GM21360 (cell line): ENCODE results near the gene TP63.
A peak's percentile ranks its signal among the peaks of the same experiment; 100 is the strongest.

ENCODE experiments used
- ATAC-seq: cut with Tn5 transposase; IDR thresholded peaks from one replicate; pipeline ENCODE4 v1.9.1; 2021; ENCODE audit warnings: mild to moderate bottlenecking, moderate library complexity; ENCODE audit not compliant: unreplicated experiment

Gene TP63

GRCh38 chr3:189680723-189681122, 49.5 kb downstream of the TP63 start:
- ATAC-seq = no peak

DNA sequence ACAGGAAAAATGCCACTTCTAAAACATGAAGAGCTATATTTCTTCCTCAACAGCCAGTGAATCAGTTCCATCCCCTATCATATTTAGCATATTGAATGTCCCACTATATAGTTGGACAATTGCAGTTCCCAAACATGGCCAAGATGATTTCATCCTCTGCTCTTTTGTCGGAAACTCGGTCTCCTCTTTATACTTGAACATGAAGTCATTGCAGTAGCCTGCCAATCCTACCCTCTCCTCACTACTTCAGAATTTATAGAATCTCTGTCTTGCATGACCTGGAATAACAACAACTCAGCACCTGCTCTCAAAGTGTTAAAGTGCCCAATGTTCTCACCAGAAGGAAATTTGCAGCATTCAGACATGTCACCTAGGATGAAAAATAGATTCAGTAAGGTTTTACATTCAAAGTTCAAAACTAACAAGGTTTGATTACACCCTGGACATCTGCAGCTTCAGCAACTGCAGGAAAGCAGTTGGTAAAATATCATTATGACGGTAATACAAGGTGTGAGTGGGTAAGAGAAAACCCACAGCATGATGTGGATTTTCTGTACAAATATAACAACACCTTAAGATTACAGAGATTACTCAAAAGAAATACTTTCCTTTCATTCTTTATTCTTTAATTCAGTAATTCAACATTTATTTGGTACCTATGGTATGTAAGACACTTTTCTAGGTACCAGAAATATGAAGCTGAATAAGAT, 52.5 kb downstream of the TP63 start:
- no peak for ATAC-seq

- ATAC-seq = no peak
Measured at GRCh38 chr3:189684317-189684716, 53.1 kb downstream of the TP63 start.

DNA sequence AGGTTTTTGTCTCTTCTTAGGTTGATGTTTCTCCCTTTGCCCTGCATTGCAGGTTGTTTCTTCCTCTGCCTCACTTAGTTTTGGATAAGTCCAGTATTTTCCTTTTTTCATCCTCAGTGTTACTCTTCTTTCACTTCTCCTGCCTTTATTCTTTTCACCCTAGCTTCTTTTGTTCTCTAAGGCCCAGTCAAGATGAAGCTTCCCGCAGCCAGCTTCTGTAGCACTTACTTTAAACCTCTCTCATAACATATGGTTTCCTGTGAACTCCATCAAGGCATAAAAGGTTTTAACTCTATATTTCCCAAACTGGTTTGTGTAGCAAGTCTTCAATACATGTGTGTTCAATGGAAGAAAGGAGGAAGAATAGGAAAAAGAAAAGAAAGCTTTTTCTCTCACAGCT, 54.1 kb downstream of the TP63 start:
- ATAC-seq = no peak

GRCh38 chr3:189685860-189686259, 54.7 kb downstream of the TP63 start:
- no peak for ATAC-seq

GRCh38 chr3:189687475-189687874, 56.3 kb downstream of the TP63 start:
- no peak for ATAC-seq

DNA sequence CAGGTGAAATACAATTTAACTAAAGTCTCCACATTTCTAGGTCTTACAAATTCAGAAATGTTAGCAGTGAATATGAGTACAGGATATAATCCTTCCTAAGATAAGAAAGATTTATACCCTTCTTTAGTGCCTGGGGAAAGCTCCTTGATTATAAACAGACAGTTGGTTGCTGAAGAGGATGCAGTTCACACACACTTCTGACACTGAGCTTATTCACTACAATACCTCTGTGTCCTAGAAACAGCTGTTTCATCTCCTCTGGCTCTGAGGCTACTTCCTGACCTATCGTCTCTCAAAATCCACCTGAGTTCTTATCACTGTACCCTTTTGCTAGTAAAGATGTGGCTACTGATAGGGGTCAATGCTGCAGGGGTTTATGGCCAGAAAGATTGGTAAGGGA, 57.1 kb downstream of the TP63 start:
- ATAC-seq = no peak

GRCh38 chr3:189689625-189690024, 58.4 kb downstream of the TP63 start:
- ATAC-seq = no peak

DNA sequence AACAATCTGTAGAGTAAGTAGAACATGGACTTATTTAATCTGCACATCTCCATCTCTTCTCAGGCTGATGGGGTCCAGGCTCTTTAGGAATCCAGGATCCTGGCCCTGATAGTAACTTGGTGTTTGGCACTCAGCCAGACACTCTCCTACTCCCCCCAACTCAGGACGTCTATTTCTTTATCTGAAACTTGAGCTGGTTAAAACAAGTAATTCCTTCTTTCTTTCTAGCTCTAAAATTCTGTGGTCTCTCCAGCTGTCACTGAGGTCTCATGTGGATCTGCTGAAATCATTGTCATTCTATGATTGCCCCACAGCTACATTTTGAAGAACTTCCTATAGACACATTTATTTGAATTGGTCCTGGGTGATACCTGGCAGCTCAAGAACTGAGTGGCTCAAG, 59.0 kb downstream of the TP63 start:
- ATAC-seq = no peak

- ATAC-seq = no peak
Measured at GRCh38 chr3:189690672-189691071, 59.5 kb downstream of the TP63 start.

DNA sequence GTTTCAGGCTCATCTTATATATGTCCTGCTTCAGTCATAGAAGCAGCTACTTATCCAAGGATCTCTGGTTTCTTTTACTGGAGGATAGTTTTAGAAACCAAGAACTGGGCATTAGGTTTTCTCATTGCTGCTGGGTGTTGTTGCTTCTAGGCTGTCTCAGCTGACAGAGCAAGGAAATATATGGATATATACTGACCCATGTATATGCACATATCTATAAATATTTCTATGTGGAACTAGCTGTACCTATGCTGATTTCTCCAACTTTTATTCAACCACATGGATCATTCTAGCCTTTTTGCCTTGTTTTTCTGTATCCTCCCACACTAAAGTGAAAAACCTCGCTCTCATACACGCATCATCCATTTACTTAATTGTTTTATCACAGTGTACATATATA, 64.2 kb downstream of the TP63 start:
- no peak for ATAC-seq

DNA sequence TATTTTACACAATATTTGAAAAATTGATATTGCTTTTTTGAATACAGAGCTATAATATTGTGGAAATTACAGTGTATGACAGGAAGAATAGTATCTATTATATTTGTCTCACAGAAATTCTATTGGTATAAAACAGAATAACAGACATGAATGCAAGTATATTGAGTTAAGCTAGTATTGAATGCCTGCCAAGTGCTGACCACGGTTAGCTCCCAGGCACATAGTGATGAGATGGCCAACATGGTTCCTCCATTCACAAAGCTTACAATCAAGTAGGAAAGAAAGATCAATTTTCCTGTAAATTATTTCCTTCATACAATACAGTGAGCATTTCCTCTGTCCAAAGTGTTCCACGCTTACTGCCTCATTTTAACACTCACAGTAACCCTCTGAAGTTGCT, 67.6 kb downstream of the TP63 start:
- no peak for ATAC-seq

- no peak for ATAC-seq
Measured at GRCh38 chr3:189699885-189700284, 68.7 kb downstream of the TP63 start.

DNA sequence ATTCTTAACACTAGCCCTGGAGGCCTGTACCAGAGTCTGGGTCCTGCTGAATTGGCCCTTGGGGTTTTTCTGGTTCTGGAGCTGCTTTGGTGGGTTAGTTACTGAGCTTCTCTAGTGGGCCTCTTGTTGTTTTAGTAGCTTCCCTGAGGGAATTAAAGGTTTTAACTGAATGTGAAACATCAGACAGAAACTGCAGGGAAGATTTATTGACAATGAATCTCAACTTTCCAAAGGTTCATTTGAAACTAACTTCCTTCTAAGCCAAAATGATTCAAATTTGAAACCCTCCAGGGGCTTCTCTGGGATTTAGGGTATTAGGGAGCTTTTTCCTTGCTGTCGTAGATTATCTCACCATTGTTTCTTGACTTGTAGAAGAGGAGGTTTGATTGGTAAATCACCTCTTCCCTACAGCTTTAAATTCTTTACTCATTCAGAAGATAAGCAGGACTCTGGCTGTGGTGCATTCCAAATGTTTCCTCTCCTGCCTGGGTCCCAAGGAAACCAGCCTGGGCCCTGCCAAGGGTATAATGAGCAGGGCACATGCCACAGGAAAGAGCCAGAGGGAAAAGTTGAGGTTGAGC, 71.0 kb downstream of the TP63 start:
- no peak for ATAC-seq

DNA sequence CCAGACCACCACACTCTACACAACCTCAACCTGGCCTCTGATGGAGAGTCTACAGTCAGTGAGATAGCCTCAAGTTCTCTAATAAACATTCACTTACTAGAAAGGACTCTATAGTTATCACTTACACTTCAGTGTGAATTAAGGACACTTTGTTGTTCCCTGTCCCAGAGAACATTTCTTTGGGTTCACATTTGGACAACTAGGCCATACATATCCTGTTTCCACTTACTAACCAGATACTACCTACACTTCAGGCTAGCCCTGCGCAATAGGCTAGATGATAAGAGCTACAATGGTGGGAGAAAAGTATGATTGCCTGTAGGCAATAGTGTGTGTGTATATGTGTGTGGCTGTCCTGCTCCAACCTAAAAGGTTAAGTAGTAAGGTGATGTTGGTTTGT, 72.7 kb downstream of the TP63 start:
- ATAC-seq = no peak

DNA sequence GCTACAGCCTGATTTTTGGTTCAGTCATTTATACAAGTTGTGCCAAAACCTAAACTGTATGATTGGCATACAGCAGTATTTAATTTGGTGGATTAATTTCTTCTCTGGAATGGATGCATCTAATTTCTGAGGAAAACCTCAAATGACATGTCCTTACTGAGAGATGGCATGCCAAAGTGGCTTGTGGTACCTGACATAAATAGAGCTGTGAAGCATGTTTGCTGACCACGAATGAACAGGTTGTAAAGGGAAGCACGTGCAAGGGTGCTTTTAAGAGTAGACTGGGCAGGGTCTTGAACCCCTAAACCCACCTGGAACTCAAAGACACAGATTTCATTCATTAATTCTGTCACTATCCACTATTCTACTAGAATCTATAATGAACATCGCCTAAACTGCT, 77.2 kb downstream of the TP63 start:
- ATAC-seq = no peak

DNA sequence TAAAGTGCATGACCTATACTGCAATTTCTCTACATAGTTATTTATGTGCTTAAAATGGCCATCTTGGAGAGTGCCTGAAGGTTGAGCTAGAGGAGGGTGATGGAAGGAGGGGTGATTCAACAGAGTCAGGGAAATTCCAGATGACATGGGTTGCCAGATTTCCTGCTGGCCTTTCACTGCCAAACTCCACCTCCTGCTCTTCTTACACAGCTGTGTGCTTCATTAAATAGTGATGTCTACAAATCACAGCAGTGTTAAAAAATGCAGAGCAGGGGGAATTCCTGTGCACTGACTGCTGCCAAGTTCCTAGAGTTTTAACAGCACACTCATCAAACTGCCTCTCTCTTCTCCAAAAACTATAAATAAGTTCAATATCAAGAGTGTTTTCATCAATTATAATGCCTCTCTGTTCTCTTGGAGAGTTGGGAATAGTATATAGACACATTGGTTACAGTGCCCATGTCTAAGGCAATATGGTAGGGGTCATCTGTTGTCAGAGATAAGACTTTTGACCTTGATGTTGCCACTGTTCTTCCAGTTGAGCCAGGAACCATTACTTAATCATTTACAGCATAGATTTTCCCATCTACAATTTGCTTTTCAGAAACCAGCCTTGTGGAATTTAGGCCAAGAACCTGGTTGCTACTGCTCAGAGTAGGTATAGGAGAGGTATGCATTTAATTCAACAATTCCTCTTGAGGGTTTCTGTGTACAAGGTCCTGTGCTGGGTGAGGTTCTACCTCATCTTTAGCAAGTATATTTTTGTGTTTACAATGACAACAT, 79.6 kb downstream of the TP63 start:
- peak; percentile 78 for ATAC-seq

DNA sequence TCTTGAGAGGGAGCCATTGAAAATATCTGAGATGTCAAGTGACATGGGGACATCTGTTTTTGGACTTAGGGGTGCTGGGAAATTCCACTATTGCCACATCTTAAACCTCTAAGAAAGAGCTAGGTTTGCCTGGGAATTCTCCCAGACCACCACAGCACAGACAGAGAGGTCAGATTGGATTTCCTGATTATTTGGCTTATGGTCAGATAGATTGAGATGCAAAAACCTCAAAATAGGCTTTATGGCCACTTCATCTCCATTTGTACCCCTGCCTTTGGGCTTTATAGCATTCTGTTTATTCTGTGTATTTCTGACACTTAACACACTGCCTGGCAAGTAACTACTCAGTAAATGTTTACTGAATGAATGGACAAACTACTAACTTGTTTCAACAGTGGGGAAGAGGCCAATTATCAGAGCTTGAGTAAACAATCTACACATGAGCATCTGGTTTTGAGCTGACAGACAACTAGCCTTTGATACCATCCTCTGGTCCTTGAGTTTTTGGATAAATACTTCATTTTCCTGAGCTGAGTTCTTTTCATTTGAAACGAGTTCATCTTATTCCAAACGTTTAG, 81.8 kb downstream of the TP63 start:
- ATAC-seq = no peak

DNA sequence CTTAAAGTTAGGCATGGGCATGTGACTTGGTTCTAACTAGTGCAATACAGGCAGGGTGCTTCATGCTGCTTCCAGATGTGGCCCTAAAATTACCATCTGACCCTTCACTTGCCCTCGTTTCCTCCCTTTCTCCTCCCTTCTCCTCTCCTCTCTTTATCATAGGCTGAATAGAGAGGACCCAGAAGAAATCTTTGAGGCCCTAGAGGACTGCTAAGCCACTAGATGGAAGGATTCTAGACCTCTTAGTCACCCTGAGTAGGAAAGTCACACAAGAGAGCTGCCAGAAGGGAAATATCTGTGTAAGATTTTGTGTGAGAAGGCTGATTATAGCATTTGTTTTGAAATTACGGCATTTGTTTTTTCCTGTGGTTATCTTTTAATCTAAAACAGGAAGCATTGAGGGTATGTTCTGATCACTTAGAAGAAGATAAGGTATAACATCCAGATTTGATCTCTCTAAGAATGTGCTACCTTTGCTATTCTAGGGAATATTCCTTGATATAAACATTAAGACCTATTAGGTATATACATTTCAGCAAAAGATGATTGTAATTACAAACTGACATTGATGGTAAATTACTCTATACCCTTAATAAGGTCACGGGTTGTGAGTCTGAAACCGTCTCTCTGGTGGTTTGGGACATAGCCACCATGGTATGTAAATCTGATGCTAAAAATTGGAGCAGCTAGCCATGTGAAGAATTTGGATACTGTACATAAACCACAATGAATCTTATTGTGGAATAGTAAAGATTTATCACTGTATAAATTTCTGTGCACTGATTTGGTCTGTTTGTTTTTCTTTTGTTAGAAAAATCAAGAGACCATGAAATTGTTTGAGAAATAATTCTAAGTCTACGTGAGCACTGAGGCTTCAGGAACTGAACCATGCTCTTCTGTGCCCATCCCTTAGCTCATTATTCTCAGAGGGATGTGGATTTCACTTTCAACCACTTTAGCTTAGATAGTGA, 84.1 kb downstream of the TP63 start:
- no peak for ATAC-seq

DNA sequence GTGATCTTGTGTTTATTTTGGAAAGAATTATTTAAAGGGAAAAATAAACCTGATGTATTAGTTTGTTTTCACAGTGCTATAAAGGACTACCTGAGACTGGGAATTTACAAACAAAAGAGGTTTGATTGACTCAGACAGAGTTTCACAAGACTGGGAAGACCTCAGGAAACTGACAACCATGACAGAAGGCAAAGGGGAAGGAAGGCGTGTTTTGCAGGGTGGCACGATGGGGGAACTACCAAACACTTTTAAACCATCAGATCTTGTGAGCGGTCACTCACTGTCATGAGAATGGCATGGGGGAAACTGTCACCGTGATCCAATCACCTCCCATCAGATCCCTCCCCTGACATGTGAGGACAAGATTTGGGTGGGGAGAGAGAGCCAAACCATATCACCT, 87.0 kb downstream of the TP63 start:
- no peak for ATAC-seq
